Upper lobe of left lung (tissue), 4 donors: ENCODE data around the gene CRLF1.

ENCODE experiments used
- POLR2AphosphoS5 ChIP-seq, 2 donors: sonication (generic); formaldehyde crosslinking; IDR thresholded peaks; one replicate each; pipeline ENCODE4 v1.5.1; 2017; ENCODE audit warnings: antibody characterized with exemption in 2 of 2
- TF ChIP-seq, protein P1 (sequence below), 6 experiments: fragments of 450-650 bp in 4 of 6; fragments of 200-600 bp in 2 of 6; sonication (generic) in 2 of 6; IDR thresholded peaks; one replicate each; pipeline ENCODE4 v1.5.1; 2016 to 2019; ENCODE audit warnings: antibody characterized with exemption in 6 of 6

DNA sequence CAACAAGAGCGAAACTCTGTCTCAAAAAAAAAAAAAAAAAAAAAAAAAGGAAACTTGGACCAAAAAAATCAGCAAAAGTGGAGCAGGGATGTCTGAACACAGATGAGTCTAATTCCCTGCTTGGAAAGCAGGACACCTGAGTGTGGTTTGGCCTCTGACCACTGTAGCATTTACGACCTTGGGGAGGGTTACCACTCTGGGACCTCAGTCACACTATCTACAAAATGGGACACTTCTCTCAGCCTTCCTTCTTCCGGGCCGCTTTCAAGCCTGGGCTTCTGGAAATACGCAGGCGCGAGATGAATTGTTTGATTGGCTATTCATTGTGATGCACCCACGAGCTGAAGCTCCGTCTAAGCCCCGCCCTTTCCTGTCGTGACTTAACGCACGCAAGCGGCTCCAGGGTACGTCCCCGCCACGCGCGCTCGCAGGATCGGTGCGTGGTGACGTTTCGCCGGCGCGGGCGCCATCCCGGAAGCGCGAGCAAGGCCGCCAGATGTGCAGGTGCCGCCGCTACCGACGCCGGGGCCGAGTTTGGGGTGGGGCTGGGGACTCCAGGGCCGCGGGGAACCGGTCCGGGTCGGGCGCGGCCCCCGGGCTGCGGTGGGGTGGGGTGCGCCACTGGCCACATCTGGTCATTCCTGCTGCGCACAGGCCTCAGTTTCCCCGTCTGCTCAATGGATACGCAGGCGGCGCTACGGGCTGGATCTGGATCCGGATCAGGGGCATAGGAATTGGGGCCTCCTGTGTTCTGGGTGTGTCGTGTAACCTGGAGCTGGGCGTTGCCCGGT, 49.0 kb downstream of the CRLF1 start, which contains the start of gene KXD1:
- TF ChIP-seq POLR2AphosphoS5 (IDR thresholded peaks at IDR 0.05): peak; percentile 97 to 98
- TF ChIP-seq, protein P1, sequence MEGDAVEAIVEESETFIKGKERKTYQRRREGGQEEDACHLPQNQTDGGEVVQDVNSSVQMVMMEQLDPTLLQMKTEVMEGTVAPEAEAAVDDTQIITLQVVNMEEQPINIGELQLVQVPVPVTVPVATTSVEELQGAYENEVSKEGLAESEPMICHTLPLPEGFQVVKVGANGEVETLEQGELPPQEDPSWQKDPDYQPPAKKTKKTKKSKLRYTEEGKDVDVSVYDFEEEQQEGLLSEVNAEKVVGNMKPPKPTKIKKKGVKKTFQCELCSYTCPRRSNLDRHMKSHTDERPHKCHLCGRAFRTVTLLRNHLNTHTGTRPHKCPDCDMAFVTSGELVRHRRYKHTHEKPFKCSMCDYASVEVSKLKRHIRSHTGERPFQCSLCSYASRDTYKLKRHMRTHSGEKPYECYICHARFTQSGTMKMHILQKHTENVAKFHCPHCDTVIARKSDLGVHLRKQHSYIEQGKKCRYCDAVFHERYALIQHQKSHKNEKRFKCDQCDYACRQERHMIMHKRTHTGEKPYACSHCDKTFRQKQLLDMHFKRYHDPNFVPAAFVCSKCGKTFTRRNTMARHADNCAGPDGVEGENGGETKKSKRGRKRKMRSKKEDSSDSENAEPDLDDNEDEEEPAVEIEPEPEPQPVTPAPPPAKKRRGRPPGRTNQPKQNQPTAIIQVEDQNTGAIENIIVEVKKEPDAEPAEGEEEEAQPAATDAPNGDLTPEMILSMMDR (IDR thresholded peaks at IDR 0.05): peak in 1 of 6 experiments; percentile 4
